ENCODE measurements around the gene NADK.
A peak's percentile ranks its signal among the peaks of the same experiment; 100 is the strongest.
"Not testable (repeated sequence)": the region's sequence is repeated elsewhere in the genome, so short reads cannot be mapped to it uniquely, and the experiment has no call there.

The NADK gene

DNA sequence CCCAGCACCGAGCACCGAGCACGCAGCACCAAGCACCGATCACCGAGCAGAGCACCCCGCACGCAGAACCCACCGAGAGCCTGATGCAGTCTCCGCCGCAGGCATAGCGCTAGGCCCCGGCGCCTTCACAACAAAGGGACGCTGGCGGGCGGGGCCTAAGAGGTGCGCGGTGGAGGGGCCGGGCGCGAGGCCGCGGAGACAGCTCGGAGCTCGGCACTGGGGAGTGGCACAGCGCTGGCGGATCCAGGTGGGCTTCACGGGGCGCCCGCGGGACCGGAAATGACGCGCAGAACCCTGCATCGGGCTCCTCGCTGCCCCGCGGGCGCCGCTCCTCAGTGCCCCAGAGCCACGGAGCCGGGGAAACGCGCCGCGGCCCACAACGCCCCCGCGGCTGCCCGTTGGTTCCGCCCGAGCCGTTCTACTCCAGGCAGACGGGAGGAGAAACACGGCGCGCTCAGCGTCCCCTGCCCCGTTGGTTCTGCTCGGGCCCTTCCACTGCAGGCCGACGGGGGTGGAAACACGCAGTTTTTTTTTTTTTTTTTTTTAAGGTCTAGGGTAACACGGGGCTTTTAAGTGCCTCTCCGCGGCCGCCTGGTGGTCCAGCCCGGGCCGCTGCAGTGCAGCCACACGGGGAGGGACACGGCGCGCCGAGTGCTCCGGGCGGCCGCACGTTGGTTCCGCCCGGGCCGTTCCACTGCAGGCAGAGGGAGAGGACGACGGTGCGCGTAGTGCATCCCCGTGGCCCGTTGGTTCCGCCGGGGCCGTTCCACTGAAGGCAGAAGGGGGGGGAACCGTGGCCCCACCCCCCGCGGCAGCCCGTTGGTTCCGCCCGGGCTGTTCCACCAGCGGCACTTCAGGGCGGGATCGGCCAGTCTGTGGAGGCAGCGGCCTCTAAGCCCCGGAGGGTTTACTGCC, 32.4 kb downstream of the NADK start:
- DNase-seq = peak; percentile 93

DNA sequence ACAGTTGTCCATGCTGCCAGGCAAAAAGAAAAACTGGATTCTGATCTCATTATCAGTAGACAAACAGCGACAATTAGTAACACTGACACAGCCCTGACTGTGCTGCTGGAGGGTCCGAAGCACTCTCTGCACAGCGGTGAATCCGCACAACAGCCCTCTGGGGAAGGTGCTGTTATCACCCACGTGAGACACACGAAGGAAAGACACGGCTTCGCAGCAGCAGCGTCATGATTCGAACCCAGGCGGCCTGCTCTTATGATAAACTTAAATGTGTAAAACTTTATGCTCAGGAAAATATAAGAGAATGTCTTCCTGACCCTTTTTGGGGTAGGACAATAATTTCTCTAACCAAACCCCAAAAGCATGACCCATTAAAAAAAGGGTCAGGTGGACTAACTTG, 35.7 kb downstream of the NADK start:
- DNase-seq = not testable (repeated sequence)

DNA sequence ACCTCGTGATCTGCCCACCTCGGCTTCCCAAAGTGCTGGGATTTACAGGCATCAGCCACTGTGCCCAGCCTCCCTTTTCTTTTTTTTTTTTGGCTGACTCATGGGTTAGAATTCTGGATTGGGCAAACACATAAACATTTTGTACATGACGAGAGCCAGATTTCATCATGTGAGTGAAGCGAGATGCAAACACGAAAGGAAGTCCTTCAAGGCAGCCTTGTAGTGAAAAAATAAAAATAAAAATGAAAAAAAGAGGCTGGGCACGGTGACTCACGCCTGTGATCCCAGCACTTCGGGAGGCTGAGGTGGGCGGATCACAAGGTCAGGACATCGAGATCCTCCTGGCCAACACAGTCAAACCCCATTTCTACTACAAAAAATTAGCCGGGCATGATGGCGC, 37.3 kb downstream of the NADK start:
- DNase-seq = not testable (repeated sequence)

DNA sequence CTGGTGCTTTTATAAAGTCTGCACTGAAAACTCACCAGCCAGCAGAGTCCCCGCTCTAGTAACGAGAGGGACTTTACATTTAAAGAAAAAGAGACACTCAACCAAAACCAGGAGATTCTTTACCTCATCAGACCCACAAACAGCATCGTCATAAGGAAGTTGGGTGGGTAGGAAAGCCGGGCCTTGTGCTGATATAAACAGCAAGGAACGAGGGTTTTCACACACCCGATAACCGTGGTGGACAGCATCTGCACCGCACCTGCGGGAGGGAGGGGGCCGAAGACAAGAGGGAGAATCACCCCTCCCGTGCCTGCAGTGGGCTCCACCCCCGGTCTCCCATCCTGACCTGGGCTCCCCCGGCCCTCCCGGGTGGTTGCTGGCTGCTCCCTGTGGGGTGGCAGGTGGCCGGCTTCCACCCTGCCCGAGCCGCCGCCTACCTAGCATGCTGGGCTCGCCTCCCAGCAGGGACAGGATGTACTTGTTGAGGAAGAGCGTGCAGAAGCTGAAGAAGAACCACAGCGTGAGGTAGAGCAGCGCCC, 39.4 kb downstream of the NADK start:
- DNase-seq = not testable (repeated sequence)

DNA sequence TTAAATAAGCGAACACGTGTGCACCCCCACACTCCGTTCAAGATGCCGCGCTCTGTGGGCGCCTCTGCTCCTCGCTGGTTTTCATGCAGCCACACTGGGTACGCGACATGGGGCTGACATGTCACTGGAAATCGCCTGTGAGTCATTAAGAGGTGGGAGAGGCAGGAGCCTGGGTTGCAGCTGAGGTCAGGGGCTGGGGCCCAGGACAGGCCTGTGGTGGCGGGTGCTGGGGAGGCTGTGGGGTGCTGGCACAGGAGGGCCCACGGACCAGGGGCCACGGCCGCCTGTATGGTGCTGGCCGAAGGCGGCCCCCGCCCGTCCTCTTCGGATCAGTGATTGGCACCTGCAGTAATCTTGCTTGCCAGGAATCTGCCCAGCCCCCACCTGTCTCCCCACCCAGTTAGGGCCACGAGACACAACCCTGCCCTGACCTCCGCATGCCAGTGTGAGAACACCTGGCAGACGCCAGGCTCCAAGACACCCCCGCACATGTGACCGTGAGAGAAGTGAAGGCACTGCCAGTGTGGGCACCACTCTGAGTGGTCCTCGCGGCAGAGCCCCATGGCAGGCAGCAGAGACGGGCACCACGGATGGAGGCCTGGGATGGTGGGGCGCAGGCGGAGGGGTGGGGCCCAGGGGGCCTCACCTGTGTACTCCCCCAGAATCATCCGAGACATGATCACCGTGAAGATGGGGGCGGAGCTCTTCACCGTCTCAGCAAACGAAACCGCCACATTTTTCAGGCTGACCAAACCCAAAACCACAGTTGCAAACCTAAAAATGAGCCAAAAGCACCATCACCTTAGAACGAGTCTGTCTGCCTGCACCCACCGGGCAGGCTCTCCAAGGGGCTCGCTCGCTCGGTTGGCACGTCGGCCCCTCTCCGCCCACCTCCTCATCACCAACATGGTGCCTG, 40.3 kb downstream of the NADK start:
- not testable (repeated sequence) for DNase-seq

DNA sequence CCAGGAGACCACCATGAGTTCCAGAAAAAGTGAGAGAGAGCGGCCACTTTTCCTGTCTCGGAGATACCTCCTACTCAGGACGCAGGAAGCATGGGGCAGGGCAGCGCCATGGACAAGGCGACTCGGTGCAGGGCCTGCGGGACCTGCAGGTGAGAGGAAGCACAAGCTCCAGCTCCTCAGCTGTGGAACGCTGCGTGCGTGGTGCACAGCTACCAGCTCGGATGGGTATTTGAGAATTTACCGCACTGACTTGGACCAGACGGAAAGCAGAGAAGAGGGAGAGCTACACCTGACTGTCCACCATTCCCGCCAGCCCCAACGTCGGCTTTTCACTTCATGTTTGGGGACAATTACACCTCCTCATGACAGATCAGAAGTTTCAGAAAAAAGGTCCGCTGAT, 45.9 kb downstream of the NADK start:
- DNase-seq = no peak

DNA sequence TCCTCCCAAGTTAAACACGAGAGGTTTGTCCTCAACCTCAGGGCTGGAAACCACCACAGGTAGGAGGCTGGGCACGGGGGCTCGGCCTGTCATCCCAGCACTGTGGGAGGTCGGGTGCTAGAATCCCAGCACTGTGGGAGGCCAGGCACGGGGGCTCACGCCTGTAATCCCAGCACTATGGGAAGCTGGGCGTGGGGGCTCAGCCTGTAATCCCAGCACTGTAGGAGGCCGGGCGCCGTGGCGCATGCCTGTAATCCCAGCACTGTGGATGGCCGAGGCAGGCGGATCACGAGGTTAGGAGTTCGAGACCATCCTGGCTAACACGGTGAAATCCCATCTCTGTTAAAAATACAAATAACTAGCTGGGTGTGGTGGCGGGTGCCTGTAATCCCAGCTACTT, 47.4 kb downstream of the NADK start:
- DNase-seq = no peak

DNA sequence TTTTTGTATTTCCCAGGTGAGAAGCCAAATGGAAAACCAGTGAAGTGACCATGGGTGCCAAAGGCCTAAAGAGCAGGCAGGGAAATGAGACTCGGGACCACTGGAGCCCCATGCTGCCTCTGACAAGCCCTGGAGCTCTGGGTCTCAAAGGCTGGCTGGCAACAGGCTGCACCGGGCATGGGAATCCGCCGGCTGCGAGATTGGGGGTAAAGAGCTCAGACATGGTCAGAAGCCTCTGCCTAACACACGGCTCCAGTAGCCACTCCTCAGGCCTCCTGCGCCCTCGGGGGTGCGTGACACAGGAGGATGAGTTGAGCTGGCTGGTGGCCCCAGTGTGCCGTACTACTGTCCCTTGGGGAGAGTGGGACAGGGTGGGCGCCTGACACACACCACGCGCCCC, 48.0 kb downstream of the NADK start:
- not testable (repeated sequence) for DNase-seq

DNA sequence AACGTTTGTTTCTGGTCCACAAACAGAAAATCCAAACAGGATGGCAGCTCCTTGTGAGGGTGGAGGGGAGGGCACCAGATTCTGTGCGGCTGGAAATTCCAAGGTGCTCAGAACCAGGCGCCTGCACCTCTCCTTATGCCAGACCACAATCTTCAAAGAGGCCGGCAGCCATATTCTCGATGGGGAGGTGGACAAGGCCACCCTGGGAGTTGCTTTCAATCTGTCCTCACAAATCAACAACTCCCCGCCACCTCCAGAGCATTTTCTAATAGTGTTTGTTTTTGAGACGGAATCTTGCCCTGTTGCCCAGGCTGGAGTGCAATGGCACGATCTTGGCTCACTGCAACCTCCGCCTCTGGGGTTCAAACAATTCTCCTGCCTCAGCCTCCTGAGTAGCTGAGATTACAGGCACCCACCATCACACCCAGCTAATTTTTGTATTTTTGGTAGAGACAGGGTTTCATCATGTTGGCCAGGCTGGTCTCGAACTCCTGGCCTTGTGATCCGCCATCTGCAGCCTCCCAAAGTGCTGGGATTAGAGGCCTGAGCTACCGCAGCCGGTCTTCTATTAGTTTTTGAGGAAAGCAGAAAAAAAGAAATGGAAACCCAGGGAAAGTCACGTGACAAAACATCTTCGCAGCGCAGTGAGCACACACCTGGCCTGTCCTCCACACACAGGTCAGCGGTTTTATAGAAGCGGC, 49.0 kb downstream of the NADK start:
- not testable (repeated sequence) for DNase-seq

DNA sequence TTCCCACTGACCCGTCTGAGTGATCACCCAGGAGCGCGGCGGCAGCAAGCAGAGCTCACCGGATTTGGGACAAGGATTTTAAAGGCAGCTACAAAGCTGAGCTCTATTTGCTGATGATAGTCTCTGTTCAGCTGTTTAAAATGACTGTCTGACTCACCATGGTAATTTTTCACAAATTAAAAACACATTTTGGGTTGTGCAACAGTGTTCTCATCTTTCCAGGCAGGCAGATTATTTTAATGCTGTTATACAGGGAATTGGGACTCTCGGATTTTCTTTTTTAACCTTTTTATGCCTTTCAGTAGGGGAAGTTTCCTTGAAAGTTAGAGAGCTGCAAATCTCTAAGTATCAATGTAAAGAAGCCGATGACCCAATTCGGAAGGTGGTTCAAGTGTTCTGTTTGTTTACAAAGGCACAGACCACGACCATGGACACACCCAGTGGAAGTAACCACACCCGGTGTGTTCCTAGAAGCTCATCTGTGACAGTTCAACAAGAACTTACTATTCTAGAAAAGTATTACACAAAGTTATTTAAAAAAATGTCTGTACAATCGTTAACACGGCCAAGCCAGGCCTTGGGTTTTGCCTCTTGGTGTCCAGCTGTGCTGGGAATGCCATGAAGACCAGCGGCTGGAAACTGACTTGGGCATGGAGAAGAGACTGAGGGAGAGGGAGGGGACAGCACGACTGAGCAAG, 49.8 kb downstream of the NADK start:
- DNase-seq = not testable (repeated sequence)

DNA sequence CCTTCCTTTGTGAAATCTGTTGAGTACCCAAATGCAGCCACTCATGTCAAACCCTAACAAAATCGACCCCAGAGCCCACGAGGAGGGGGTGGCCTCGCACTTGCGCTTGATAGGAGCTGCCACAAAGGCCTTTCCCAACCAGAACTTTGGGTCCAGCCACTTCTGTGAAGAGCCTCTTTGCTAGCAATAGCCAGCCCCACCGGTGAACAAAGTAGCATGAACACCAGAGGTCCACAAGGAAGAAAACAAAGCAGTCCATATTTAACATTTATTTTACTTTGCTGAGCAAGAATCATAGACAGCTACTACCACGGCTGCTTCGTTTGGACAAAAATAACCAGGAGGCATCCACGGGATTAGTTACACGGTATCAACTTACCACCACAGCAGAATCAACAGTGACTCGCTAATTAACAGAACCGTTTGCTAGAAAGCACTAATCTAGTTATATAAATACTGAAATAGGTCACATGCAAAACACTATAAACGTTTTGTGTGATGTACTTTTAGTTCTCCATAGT, 51.1 kb downstream of the NADK start:
- DNase-seq = not testable (repeated sequence)

DNA sequence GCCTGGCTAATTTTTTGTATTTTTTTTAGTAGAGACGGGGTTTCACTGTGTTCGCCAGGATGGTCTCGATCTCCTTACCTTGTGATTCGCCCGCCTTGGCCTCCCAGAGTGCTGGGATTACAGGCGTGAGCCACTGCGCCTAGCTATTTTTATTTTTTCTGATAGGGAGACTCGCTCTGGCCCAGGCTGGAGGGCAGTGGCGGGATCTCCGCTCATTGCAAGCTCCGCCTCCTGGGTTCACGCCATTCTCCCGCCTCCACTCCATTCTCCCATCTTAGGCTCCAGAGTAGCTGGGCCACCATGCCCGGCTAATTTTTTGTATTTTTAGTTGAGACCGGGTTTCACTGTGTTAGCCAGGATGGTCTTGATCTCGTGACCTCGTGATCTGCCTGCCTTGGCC, 52.2 kb downstream of the NADK start:
- DNase-seq = not testable (repeated sequence)

DNA sequence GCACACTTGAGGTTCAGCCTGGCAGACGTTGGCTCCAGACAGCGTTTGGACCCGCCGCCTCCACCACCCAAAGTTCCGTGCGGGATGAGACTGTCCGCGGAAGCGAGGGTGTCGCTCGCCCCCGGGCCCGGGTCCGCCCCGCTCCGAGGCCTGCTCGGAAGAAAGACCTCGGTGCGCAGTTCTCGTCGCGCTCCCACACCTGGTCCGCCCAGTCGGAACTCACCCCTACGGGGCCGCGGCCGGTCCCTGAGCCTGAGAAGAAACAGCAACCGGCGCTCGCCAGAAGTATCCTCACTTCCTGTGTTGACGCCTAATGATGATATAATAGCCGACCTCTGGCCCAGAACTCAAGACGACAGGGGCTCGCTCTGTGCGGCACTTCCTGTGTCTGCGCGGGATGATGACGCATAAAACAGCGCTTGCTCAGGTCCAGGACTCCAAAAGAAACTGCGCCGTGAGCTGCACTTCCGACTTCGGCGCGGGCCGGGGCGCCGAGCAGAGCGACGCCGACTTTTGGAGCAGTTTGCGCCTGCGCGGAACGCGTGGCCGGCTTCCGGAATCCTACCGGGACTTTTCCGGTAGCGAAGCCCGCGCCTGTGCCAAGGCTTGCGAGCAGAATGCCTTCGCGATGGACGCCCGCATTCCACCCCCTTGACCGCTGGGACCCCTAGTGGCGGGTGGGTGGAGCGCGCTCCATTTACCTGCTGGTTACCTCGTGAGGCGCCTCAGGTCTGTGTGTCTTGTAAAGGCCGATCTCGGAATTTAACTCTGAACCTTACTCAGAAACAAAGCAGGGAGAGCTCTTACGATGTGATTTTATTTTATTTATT, 54.0 kb downstream of the NADK start, which contains the start of gene CDK11A:
Gene CDK11A (minus strand): TSS at position 323 of the 830 bp plus-strand sequence. CDS start 1,539 bp downstream, outside the sequence.
- DNase-seq = peak; percentile 99

DNA sequence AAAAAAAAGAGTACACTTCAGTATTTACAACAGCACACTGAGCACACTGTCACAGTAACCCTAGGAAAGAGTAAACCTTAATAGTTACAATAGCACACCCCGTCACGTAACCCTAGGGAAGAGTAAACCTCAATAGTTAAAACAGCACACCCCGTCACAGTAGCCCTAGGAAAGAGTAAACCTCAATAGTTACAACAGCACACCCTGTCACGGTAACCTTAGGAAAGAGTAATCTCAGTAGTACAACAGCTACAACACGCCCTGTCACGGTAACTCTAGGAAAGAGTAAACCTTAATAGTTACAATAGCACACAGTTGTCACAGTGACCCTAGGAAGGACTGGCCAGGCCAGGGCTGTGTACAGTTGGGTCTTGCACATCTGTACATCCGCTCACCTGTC, 57.1 kb downstream of the NADK start:
- DNase-seq = no peak

DNA sequence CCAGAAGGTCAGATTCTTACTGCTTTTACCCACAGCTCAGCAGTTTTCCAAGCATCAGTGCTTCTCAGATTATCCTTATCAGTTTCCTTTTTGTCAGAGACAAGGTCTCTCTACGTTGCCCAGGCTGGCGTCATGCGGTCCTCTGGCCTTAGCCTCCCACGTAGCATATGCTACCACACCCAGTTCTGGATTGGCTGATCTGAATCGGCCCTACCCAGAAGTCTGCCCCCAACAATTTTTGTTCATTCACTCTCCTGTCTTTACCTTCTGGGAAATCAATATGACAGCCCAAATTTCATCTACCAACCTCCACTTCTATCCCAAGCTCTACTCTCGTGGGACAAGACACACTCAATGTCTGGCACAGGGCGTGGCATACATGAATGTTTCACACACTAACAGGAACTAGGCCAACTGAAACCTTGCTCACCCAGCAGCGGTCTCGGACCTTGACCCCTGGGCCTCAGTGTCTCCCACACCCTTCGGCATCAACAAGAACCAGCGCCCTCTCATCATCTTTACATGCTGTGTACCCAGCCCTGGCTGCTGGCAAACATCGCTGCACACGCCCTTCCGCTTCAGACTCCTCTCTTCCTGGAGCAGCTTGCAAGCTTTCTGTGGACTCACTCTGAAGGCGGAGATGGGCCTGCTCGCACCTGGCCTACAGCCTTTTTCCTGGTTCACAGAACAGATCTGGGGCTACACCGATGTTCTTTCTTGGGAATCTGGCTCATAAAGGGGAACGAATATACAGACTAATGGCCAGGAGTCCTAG, 63.0 kb downstream of the NADK start:
- DNase-seq = not testable (repeated sequence)

DNA sequence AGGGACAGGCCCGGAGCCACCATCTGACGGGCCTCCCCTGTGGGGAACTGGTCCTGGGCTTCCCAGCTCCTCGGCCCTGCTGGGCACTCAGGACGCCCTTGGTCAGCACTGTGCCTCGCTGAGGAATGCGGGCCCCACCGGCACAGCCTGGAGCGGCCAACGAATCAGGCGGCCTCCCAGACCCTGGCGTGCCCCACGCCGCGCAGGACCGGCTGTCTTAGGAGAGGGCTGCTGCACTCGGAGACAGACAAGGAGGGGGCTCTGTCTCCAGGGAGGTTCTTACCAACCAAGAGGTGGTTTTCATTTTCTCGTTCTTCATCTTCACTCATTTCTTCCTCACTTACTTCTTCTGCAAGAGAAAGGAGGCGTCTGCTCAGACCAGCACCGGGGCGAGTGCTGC, 70.4 kb downstream of the NADK start:
- not testable (repeated sequence) for DNase-seq

DNA sequence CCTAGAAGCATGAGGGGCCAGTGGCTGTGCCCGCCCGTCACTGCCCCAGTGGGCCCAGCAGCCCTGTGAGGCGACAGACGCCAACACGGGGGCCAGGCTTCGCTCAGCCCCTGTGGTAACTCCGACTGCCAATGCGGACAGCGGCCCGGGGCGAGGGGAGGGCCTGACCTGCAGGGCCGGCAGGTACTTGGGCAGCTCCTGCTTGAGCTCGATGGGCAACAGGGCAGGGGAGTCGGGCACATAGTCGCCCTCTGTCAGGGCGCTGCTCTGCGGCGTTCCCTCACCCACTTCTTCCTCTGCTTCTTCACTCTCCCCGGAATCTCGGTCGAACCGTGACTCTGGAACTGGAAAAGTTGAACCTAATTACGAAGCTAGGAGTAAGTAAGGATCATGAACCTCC, 71.0 kb downstream of the NADK start:
- not testable (repeated sequence) for DNase-seq

DNA sequence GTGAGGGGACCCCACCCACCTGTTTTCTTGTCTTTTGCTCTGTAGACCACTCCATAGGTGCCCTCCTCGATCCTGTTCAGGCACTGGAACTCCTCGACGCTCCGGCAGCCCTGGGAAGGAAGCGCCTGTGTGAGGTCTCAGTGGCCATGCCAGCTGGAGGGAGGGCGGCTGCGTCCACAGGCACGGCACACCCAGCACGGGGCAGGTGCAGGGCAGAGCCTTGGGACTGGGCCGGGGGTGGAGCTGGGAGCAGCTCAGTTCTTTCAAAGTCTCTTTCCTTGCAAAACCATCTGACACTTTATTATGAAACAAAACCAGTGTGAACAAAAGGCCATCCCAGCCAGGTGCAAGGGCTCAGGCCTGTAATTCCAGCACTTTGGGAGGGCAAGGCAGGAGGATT, 72.6 kb downstream of the NADK start:
- not testable (repeated sequence) for DNase-seq

DNA sequence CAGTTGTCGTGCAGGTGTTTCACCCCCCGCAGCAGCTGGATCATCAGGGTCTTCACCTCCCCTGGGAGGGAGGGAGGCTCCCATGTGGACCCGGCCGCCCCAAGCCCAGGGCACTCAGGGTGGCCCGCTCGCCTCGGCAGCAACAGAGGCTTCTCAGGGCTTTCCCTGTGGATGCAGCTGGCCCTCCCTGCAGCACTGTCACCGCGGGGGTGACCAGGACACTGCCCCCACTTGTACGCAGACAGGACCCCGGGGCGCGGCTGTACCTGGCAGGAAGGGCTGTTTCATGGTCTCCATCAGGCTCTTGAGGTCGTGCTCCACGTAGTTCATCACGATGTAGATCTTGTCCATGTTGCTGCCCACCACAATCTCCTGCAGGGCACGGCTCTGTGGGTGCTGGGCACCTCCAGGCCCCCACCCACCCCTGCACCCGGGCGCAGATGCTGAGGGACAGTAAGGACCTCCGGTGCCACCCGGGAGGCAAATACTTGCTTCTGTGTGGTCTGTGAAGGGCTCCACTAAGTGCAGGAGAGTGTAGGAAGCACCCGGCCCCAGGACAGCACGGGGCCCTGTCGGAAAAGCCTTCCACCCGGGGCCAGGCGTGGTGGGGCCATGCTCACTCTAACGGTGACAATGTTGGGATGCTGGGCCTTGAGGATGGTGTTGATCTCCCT, 73.8 kb downstream of the NADK start:
- DNase-seq = not testable (repeated sequence)

All from activated CD4-positive, alpha-beta T cell treated with anti-CD3 and anti-CD28 coated beads for 1 hour (primary cell).